ENCODE results near the gene SIX4.

Gene SIX4

DNA sequence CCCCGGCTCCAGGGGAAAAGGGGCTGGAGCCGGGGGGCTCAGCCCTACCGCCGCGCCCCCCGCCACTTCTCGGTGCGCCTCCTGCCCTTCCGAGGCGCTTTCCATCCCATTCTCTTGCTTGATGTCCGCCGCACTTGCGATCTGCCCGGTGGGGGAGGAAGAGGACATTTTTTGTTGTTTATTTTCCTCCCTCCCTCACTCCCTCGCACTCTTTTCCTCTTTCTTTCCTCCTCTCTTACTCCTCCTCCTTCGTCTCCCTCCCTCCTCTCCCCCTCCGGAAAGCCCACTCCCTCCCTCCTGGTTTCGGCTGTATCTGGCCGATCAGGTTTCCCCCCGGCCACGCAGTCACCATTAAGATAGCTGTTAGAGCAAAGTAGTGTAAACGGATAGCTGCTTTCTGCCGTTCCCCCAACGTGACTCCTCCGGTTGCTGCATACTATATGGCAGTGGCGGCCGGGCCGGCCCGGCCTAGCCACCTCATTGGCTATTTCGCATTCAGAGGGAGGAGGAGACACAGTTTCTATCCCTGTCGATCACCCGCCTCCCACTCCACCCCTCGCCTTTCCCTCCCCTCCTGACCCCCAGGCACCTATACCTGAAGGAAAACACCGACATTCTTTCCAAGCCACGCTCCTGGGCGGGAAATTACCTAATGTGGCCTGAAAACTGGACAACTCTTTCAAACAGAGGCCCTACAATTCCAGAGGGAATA is at the start of gene SIX4:
Gene SIX4, minus strand, starts transcription at position 445 of the 712 bp plus-strand sequence. Its CDS starts 277 bp downstream, at position 168.
- in situ Hi-C loops (cut with HindIII; ENCODE audit: low sequenced_read_pairs), result no loop called here

DNA sequence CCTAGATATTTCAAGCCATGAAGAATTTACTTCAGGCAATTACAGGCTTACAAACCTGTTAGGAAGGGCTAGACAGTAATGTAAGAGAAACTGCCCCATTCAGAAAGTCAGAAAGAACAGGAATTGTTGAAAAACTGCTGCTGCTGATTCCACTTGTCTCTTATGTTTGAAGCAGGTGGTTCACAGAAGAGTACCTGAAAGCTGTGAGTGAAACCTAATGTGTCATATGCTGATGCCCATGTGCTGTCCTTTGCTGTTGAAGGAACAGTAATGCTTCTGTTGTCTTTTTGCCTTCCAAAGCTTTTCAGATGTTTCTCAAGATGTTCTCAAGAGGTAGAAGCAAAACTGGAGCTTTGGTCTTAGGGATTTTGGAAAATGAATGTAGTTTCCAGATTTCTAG is 49.4 kb upstream of the SIX4 start:
- in situ Hi-C loops (cut with HindIII; ENCODE audit: low sequenced_read_pairs), result no loop called here

DNA sequence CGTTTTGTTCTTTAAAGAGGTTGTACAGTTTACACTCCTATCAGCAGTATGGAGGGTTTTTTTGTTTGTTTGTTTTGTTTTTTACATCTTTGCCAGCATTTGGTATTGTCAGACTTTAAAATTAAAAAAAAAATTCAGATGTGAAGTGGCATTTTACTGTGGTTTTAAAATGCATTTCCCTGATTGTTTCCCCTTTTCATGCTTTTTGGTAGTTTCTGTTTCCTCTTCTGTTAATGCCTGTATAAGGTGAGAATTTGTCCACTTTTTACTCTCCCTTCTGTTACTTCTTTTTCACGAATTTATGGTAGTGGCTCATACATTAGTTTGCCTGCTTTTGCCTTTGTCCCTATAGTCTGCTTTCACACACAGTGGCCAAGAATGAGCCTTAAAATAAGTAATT is 47.0 kb upstream of the SIX4 start:
- in situ Hi-C loops (cut with HindIII; ENCODE audit: low sequenced_read_pairs), result no loop called here

DNA sequence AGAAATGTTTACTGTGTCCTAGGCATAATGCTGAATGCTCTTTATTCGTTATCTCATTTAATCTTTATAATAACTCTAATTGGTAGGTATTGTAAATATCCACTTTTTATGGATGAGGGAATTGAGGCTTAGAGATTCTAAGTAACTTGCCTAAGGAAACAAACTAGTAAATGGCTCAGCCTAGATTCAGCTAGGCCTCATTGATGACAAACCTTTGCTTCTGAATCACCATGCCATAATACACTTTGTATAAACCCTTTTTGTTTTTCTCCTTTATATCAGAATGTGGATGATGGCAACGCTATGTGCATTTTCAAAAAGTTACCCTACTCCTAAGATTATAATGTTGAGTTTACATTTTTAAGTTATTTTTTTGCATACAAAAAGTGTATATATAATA is 44.5 kb upstream of the SIX4 start:
- in situ Hi-C loops (cut with HindIII; ENCODE audit: low sequenced_read_pairs), result no loop called here

DNA sequence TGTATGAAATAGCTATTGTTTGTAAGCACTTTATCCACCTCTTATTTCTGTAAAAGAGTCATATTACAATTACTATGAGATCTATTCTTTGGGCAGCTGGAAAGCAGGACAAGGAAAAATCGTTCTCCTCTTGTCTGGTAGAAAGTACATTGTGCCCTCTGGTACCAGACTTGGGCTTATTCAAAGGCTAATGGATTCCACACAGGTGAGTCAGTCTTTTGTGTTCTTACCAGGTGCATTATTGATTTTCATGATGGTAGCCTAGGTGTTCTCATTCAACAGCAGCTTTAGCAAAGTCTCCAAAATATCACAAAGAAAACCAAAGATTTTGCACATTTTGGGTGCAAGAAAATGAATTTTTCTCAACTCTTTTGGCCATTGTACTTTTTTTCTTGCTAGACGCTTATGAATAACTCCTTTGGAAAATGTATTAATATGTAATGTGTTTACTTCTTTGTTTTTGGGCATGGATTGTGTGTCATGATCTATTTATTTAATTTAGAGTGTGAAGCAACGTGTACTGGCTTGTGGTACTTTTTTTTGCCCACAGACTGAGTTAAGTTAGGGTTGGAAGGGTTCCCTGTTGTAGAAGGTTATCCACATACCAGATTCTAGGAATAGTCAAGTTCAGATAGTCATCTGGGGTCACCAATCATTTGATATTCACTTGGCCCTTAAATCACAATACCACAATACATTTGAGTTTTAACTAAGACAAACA is 36.7 kb upstream of the SIX4 start:
- in situ Hi-C loops (cut with HindIII; ENCODE audit: low sequenced_read_pairs), result no loop called here

DNA sequence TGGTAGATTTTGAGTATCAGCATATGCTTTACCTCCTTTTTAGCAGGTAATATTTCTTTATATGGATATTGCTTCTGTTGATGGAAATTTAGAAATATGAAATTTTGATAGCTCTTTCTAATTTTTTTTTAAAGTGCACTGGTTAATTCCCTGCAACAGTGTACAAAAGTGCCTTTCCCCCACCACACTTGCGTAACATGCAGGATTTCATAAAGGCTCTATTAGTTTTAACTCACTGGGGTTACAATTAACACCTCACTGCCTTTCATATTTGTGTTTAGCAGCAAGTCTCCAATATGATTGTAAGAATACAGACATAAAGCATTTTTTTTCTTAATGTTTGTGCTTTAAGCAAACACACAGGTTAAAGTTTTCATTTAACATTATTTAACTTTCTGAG is 36.1 kb upstream of the SIX4 start:
- in situ Hi-C loops (cut with HindIII; ENCODE audit: low sequenced_read_pairs), result no loop called here

DNA sequence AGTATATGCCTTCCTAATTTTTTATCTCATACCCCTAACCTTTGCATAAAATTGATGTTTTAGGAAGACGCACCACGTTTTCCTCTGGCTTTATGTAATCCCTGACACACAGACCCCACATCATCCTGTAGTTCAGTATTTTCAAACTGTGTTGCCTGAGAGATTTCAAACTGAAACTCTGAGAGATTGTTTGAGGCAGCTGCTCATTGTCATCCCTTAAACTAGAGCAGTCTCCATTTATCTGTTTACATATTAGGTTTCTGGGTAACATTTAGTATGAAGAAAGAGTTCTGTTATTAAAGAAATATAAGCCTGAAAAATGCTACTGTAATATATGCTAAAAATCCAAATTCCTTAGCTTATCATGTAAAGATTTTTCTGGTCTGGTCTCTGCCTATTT is 34.7 kb upstream of the SIX4 start:
- in situ Hi-C loops (cut with HindIII; ENCODE audit: low sequenced_read_pairs), result no loop called here

DNA sequence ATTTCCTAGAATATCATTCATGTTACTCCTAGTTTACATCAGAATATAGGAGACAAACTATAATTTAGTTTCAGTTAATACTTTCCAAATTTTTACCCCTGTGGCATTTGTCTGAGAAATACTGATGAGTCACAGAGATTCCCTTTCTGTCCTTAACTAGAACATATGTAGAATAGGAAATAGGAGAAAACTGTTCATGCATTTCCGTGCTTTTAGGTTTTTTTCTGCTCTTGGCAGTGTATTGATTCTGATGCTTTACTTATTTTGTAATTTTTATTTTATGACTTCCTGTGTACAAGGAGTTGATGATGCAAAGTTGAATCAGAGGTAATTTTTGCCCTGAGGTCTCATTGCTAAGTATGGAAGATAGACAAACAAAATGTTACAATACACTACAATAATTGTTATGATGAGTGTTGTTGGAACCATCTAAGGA is 33.4 kb upstream of the SIX4 start:
- in situ Hi-C loops (cut with HindIII; ENCODE audit: low sequenced_read_pairs), result no loop called here

DNA sequence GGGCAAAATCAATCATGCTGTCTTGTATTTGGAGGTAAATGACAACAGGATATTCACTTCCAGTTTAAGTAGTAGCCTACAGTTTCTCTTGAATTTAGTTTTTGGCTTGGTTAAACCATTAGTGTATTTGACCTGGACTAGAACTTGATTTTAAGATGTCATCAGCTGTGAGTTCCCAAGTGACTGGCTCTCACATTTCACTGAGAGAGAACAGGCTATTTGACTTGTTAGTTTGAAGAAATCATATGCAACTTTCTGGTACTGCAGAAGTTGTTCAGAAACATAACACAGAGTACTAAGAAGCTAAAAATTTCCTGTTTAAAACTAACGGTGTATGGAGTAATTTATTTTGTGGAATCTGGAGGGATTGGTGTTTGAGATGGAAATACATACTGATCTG is 32.7 kb upstream of the SIX4 start:
- in situ Hi-C loops (cut with HindIII; ENCODE audit: low sequenced_read_pairs), result no loop called here

DNA sequence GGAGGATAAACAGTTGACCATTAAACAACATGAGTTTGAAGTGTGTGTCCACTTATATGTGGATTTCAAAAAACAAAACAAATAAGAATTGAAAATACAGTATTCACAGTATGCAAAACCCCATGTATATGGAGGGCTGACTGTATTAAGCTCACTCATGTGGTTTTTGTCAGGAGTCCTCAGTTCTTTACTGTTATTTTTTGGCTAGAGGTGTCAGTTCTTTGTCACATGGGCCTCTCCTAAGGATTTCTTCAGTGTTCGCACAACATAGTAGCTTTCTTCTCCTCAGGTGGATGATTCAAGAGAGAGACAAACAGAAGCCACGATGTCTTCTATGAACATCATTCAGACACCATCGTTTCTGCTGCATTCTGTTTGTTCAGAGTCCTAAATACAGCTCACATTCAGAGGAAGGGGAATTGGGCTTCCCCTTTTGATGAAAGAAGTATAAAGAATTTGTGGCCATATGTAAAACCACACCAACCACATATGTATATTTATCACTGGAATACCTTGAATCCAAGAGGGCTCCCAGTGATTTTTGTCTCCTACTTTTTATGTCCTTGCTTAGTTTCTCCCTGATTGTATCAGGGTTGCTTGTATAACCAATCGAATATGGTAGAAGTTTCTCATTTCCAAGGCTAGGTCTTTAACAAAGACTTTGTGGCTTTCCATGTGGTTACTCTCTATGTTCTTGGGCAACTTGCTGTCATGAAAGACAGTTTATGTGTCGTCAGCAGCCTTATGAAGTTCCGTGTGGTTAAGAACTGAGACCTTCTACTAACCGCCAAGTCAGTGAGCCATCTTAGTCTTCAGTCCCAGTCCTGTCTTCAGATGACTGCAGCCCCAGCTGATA is 29.3 kb upstream of the SIX4 start:
- in situ Hi-C loops (cut with HindIII; ENCODE audit: low sequenced_read_pairs), result no loop called here

DNA sequence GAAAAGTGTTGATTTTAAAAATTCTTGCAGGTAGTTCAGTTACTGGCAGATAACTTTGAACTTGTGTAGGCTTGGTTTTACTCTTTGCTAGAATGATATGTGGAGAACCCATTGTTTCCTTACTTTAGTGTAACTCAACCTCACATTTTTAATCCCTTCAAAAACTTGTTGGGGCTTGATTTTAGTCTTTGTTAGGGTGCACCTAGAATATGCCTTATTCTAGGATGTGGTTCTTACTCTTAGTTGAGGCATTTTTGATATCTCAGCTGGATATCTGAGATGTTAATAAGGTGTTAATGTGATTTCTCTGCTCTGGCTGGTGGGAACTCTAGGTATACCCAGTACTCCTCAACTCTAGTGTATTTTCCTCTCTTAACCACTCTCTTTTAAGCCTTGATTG is 20.4 kb upstream of the SIX4 start:
- in situ Hi-C loops (cut with HindIII; ENCODE audit: low sequenced_read_pairs), result no loop called here

DNA sequence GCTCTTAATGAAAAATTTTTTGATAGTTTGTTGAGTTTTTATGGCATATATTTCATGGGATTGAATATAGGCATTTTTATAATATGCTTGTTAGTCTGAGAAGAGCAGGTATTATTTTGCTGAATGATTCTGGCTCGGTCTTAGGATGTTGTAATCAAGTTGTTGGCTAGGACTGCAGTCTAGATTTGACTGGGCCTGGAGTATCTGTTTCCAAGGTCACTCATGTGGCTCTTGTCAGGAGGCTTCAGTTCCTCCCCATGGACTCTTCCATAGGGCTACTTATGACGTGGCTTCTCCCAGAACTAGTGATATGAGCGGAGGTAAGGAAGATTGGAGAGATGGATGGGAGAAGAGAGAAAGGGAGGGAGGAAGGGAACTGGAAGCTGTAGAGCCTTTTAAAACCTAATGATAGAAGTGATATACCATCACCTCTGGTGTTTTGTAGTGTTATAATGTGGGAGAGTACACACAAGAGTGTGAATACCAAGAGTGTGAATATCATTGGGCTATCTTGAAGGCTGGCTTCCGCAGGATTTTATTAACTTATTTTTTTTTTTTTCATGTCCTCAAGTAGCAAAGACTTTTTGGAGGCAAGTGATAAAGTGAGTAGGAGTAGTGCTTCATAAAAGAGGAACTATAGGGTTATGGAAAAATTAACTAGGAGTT is 14.8 kb upstream of the SIX4 start:
- in situ Hi-C loops (cut with HindIII; ENCODE audit: low sequenced_read_pairs), result no loop called here

DNA sequence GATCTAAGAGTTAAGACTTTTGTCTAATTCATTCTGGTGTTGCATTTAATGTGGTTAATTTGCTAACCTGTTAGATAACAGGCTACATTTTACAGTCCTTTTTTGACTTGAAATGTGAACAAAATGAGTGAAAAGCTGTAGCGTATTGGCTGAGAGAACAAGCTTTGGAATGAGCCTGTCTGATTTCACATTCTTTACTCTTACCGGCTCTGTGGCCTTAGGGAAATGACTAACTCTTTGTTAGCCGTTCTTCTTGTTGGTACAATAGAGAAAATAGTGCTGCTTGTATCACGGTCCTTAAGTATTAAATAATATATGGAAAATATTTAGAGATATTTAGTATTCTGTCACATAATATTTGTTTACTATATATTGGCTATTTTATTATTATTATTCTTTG is 12.3 kb upstream of the SIX4 start:
- in situ Hi-C loops (cut with HindIII; ENCODE audit: low sequenced_read_pairs), result no loop called here

DNA sequence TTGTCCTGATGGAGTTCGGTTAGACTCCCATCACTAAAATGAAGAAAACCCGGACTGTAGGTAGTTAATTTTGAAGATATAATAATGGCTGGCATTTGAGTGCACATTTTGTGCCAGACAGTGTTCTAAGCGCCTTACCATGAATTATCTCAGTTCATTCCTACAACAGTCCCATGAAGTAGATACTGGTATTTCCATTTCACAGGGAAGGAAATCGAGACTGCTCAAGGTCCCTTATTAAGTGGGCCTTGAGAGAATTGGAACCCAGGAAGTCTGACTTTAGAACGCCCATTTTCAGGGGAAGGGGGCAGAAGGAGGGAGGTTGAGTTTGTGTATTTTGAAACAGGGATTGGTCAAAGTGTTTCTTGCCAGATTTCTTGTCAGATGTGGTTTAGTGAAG is 11.3 kb upstream of the SIX4 start:
- in situ Hi-C loops (cut with HindIII; ENCODE audit: low sequenced_read_pairs), result no loop called here

DNA sequence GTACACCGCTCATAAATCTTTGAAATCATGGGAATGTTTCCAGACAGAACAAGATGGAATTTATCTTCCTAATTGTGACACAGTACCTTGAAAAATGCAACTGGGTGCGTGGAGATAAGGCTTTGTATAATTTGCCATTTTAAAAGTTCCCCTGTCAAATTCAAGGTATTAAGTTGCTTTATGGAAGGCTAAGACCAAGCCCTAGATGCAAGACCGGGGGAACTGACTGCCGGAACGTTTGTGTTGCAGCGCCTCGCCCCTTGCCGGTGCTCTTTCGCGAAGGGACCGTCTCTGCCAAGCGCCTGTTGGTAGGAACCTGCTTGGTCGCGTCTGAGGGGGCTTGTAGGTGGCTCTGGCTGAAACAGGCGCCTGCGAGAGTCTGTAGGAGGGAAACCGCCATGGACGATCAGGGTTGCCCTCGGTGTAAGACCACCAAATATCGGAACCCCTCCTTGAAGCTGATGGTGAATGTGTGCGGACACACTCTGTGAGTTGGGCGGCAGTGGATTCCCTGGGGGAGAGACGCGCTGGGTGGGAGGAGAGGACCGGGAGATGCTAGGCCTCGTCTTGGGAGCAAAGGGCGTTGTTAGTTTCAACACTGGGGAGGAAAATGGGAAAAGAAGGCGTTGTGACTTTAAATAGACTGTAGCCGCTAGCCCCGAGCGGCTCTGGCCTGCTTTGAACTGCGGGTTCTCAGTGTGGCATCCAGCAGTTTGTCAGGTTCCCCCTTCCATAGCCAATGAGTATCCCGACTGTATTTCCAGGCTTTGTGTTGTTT is 10.5 kb upstream of the SIX4 start, which contains the start of gene MNAT1:
Gene MNAT1, plus strand, starts transcription at position 297 of the 778 bp plus-strand sequence. Its CDS starts 102 bp downstream, at position 399.
- in situ Hi-C loops (cut with HindIII; ENCODE audit: low sequenced_read_pairs), result loop anchor here (5.0 kb wide), 1 partner anchor 92 kb away; no protein-coding TSS in a partner anchor

DNA sequence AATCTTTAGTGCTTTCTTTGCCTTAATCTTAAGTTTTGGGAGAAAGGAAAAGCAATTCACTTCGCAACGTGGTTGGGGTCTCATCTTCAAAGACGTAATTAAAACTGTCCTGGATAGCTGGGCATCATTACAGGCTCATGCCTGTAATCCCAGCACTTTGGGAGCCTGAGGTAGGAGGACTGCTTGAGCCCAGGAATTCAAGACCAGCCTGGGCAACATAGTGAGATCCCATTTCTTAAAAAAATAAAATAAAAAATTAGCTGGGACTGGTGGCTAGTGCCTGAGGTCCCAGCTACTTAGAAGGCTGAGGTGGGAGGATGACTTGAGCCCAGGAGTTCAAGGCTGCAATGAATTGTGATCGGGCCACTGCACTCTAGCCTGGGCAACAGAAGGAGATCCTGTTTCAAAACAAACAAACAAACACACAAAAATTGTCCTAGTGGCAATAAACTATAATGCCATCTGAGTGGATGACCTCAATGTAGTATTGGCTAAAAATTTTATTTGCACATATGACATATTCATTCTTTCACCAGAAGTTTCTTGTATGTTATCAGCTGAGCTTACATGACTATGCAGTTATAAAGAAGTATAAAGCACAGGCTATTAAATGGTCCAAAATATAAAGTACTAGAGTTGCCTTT is 8.8 kb upstream of the SIX4 start:
- in situ Hi-C loops (cut with HindIII; ENCODE audit: low sequenced_read_pairs), result loop anchor here (5.0 kb wide), 1 partner anchor 91 kb away; no protein-coding TSS in a partner anchor

DNA sequence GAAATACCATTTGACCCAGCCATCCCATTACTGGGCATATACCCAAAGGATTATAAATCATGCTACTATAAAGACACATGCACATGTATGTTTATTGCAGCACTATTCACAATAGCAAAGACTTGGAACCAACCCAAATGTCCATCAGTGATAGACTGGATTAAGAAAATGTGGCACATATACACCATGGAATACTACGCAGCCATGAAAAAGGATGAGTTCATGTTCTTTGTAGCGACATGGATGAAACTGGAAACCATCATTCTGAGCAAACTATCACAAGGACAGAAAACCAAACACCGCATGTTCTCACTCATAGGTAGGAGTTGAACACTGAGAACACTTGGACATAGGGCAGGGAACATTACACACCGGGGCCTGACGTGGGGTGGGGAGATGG is 7.1 kb upstream of the SIX4 start:
- in situ Hi-C loops (cut with HindIII; ENCODE audit: low sequenced_read_pairs), result loop anchor here (5.0 kb wide), 1 partner anchor 89 kb away; no protein-coding TSS in a partner anchor

DNA sequence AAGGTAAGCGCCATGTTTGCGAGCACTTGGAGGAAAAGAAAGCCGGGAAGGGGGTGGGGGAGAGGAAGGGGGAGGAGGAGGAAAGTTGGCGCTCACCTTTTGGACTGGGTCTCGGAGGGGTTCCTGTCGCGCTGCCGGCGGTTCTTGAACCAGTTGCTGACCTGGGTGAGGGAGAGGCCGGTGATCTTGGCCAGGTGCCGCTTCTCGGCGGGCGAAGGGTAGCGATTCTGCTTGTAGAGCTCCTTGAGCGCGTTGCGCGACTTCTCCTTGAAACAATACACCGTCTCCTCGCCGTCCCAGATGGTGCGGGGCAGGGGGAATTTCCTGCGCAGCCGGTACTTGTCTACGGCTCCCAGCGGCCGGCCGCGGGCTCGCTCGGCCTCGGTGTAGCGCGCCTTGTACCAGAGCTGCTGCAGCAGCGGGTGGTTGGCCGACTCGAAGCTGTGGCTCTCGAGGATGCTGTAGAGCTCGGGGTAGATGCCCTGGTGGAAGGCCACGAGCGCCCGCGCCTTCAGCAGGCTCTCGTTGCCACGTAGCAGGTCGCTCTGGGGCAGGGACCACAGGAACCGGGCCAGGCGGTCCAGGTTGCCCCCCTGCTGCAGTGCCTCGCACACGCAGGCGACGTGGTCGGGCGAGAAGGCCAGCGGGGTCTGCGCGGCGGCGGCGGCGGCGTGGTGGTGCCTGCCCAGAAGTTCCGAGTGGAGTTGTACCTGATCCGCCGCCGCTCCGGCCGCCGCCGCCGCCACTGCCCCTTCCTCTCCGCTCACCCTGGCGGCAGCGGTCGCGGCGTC is 840 bp downstream of the SIX4 start:
- in situ Hi-C loops (cut with HindIII; ENCODE audit: low sequenced_read_pairs), result no loop called here

Measured in endothelial cell of hepatic sinusoid (primary cell).